SK-N-SH (cell line): ENCODE data around the gene AMZ1.

ENCODE experiments used
- CHD2 ChIP-seq: fragments of 150-350 bp; IDR thresholded peaks from 2 replicates; pipeline ENCODE4 v1.6.1; 2018; ENCODE audit warnings: low read length; ENCODE audit not compliant: partially characterized antibody
- CTCF ChIP-seq: fragments of 200-600 bp; sonication (generic); IDR thresholded peaks from 2 replicates; pipeline ENCODE4 v1.6.1; 2017; ENCODE audit warnings: antibody characterized with exemption, mild to moderate bottlenecking, moderate library complexity
- IRF3 ChIP-seq: fragments of 150-350 bp; IDR thresholded peaks from 2 replicates; pipeline ENCODE4 v1.6.1; 2016; ENCODE audit warnings: mild to moderate bottlenecking, low read depth, low read length
- MEF2A ChIP-seq: IDR thresholded peaks from 2 replicates; pipeline ENCODE4 v1.4.0; 2012; ENCODE audit warnings: low read depth, borderline replicate concordance
- MXI1 ChIP-seq: IDR thresholded peaks from 2 replicates; pipeline ENCODE4 v1.6.1; 2012; ENCODE audit warnings: mild to moderate bottlenecking, low read depth, low read length, improper control_type of control experiment
- NFIC ChIP-seq: IDR thresholded peaks from 2 replicates; pipeline ENCODE4 v1.4.0; 2012; ENCODE audit warnings: borderline replicate concordance
- NRF1 ChIP-seq: IDR thresholded peaks from 2 replicates; pipeline ENCODE4 v1.6.1; 2012; ENCODE audit warnings: low read depth, mild to moderate bottlenecking, low read length
- POLR2AphosphoS5 ChIP-seq: IDR thresholded peaks from 2 replicates; pipeline ENCODE4 v1.6.1; 2012; ENCODE audit warnings: low read depth, low read length
- RAD21 ChIP-seq: IDR thresholded peaks from 2 replicates; pipeline ENCODE4 v1.6.1; 2012; ENCODE audit warnings: mild to moderate bottlenecking, low read length
- REST ChIP-seq: IDR thresholded peaks from 2 replicates; pipeline ENCODE4 v1.6.1; 2012; ENCODE audit warnings: mild to moderate bottlenecking, low read depth, low read length, moderate library complexity
- RFX5 ChIP-seq: IDR thresholded peaks from 2 replicates; pipeline ENCODE4 v1.6.1; 2012; ENCODE audit warnings: mild to moderate bottlenecking, improper control_type of control experiment, low read length
- TAF1 ChIP-seq: IDR thresholded peaks from 2 replicates; pipeline ENCODE4 v1.6.1; 2012; ENCODE audit warnings: low read depth, mild to moderate bottlenecking, low read length, moderate library complexity, borderline replicate concordance

GRCh38 chr7:2681929-2682799 lies 5.8 kb upstream of the AMZ1 start:
- no peak for TF ChIP-seq CTCF
- no peak for TF ChIP-seq POLR2AphosphoS5
- no peak for TF ChIP-seq CHD2
- TF ChIP-seq IRF3: no peak
- TF ChIP-seq NRF1: no peak
- no peak for TF ChIP-seq REST
- no peak for TF ChIP-seq RFX5
- TF ChIP-seq NFIC: no peak
- TF ChIP-seq RAD21: no peak
- no peak for TF ChIP-seq MXI1
- TF ChIP-seq TAF1: no peak
- TF ChIP-seq MEF2A: no peak
